GM19438 (cell line): ENCODE measurements around the gene TTC39A.
"Not testable (repeated sequence)": the region's sequence is repeated elsewhere in the genome, so short reads cannot be mapped to it uniquely, and the experiment has no call there.

ENCODE experiments used
- ATAC-seq: cut with Tn5 transposase; IDR thresholded peaks from one replicate; pipeline ENCODE4 v1.9.1; 2021; ENCODE audit warnings: low read depth; ENCODE audit not compliant: unreplicated experiment

TTC39A gene

DNA sequence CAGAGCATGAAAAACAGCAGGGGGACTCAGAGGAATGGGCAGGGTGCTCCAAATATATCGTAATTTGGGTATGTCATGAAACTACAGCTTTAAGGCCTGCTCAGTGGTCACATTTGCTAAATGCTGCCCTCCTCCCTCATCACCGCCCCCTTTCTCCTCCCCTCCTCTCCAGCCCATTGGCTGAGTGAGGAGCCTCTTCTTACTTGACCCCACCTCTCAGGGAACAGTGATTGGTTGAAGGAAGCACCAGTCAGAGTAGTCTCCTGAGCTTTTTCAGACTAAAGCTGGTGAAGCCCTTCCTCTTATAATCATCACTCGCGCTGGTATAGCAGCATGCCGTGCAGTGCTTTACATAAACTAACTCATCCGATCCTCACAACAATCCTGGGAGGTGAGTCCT lies 10.0 kb upstream of the TTC39A start:
- ATAC-seq: no peak

GRCh38 chr1:51336711-51337110 lies 6.3 kb upstream of the TTC39A start:
- no peak for ATAC-seq

GRCh38 chr1:51336004-51336403 lies 5.6 kb upstream of the TTC39A start:
- ATAC-seq: no peak

GRCh38 chr1:51331206-51332100 lies 1.1 kb upstream of the TTC39A start:
- ATAC-seq: peak; percentile 68

- no peak for ATAC-seq
These were observed 678 bp downstream of the TTC39A start for GRCh38 chr1:51329443-51330325.

- ATAC-seq: no peak
These were observed 1.4 kb downstream of the TTC39A start for GRCh38 chr1:51328926-51329325.

GRCh38 chr1:51328279-51328678 lies 2.1 kb downstream of the TTC39A start:
- no peak for ATAC-seq

GRCh38 chr1:51327386-51327785 lies 3.0 kb downstream of the TTC39A start:
- no peak for ATAC-seq

DNA sequence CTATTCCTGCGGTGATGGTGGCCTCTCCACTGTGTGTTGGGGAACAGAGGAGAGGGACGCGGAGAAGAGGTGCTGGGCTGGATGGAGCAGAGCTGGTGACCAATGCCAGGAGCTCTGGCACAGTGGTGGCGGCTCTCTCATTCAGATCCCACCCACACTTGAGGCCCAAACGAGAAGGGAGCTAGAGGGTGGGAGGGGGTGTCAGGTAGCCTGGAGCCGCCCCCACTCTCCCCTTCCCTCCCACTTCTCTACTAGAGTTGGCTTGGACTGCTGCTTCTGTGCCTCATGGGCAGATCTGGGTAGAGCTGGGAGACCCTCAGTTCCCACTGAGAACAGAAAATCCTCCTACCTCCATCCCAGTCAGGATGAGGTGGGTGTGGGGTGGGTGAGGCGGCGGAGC lies 3.5 kb downstream of the TTC39A start:
- no peak for ATAC-seq

- no peak for ATAC-seq
These were observed 4.2 kb downstream of the TTC39A start for GRCh38 chr1:51325878-51326755.

- ATAC-seq: no peak
These were observed 5.0 kb downstream of the TTC39A start for GRCh38 chr1:51325391-51325790.

GRCh38 chr1:51325011-51325385 lies 5.4 kb downstream of the TTC39A start:
- ATAC-seq: not testable (repeated sequence)

GRCh38 chr1:51324251-51325010 lies 5.9 kb downstream of the TTC39A start:
- no peak for ATAC-seq

DNA sequence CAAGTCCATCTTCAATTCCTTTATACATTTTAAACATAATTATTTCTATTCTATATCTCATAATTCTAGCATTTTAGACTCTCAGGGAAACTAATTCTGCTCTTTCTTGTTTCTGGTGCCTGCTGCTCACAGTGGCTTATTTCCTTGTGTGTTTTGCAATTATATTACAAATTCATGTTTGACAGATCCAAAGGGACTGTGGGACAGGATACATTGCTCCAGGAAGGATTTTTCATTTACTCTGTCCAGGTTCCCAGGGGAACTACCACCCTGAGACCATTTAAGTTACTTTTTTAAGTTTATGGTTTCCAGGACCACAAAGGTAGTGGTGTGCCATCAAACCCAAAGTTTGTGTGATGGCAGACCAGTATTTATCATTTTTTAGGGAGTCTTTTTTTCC lies 6.6 kb downstream of the TTC39A start:
- ATAC-seq: no peak

DNA sequence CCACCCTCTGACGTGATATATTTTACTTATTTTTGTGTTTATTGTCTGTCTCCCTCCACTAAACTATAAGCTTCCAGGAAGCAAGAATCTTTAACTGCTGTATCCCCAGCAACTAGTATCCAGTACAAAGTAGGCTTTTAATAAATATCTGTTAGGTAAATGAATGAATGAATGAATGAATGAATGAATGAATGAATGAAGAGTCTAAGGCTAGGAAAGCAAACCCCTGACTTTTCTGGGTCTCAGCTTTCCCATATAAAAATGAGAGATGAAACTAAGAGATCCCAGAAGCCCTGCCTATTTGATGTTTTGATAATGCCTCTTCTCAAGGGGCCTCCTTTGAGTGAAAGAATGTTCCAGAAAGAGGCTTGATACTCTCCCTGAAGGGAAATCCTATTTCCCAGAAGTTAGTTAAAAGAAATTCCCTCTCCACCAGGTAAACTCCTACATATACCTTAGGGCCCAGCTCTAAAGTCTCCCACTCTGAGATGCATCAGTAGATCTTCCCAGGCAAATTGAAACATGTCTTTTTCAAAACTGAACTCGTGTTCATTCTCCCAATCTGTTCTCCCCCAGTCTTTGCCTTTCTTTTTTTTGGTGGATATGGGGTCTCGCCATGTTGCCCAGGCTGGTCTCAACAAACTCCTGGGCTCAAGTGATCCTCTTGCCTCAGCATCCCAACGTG lies 7.8 kb downstream of the TTC39A start:
- no peak for ATAC-seq

DNA sequence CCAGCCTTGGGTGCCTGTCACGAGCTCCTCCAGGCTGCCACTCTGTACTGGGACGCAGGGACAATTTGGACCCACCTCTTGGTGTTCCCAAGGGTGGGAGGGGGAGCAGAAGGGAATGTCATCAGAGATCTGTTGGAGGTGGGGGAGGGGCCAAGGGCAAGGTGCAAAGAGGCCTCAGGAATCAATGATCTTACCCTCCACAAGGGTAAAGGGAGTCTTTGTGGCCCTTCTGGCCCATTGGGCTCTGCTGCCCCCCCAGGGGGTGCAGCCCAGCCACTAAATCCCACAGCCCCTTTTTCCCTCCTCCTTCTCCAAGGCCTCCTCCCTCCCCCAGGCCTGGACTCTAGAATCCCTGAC lies 8.5 kb downstream of the TTC39A start:
- no peak for ATAC-seq

DNA sequence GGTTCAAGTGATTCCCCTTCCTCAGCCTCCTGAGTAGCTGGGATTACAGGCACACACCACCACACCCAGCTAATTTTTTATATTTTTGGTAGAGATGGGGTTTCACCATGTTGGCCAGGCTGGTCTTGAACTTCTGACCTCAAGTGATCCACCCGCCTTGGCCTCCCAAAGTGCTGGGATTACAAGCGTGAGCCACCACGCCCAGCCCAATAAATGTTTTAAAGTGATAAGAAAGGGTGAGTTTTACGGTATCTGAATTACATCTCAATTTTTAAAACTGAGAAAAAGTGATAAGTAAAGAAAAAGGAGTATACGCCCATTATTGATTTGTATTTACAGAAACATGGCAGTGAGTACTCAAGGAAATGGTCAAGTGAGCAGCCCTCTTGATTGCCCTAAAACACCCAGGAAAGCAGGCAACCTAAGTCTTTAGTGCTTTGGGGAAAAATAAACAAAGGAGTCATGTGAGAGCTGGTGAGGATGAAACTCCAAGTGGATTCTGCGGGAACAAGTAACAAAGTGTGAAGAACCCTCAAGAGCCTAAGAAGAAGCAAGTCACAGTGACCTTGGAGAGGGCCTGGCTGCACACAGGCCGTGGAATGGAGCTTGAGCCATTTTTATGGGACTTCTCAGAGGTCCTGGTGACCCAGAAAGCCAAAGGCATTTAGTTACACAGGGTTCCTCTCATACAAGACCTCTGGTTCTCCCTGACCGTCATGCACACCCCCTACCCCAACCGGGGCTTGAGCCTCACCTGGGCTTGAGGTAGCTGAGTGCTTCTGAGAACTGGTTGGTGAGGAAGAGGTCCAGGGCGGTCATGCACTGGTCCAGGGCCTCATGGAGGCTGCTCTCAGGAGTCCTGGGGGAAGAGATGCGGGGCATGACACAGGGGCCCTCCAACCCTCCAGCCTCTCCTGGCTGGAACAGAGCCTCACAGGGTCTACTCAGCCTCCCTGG lies 9.1 kb downstream of the TTC39A start:
- ATAC-seq: no peak

DNA sequence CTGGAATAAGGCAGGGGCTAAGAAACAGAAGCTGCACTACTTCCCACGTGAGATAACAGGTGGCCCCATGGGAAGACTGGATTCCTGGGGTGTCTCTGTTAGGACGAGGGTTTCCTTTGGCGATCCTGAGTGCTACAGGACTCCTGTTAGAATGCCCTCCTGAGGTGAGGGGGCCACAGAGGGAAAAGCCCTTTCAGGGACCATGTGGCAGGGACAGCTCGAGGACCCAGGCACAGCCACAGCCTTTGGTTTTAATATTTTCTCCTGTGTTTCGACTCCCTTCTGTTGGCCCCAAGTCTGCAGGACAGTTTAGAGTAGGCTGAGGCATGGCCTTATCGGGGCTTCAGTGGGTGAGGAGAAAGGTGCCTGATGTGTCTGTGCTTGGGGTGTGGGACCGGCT lies 12.6 kb downstream of the TTC39A start:
- no peak for ATAC-seq

GRCh38 chr1:51316846-51317120 lies 13.6 kb downstream of the TTC39A start:
- no peak for ATAC-seq
